Right ventricle myocardium inferior (tissue), 1 donor: Measurements from ENCODE around the gene RUNX1. TPM values are rescaled to one million over a fixed set of nuclear protein-coding genes. Genes with fewer than 3 reads are reported as not detected.
A peak's percentile ranks its signal among the peaks of the same experiment; 100 is the strongest.

Source experiments
- ATAC-seq: fragments of 200-7000 bp; cut with Tn5 transposase; one replicate; pipeline ENCODE4 v1.9.1; 2020; ENCODE audit warnings: mild to moderate bottlenecking, moderate library complexity
- DNase-seq: peaks from one replicate; pipeline ENCODE4 v3.0.0; 2021; ENCODE audit errors: missing footprints
- intact Hi-C: fragments of 100-400 bp; cut with DNase I; formaldehyde crosslinking; loops from one replicate; pipeline ENCODE4 v1.11.0; 2022
- total RNA-seq: library from RNA; stranded (reverse); fragmentation: NEBNext Ultra II Directional; extraction: Animal tissue kit (Norgen Biotek cat#: 25700); gene quantifications from one replicate; pipeline ENCODE4 v1.2.1, GENCODE V29; 2021
- donor health status: DM: no; HTN: yes; CAD: no; lungs with severe emphysema.

RUNX1 gene
- total RNA-seq, 1 donor from 2014 or later, result 1.8 TPM

GRCh38 chr21:34783815-34784214 lies 265.3 kb downstream of the RUNX1 start:
- ATAC-seq, result no peak
- DNase-seq, result no peak
- intact Hi-C loops, result no loop called here

- intact Hi-C loops, result no loop called here
- DNase-seq, result no peak
- no peak for ATAC-seq
Measured at GRCh38 chr21:34782506-34783360, 266.4 kb downstream of the RUNX1 start.

- no peak for DNase-seq
- no peak for ATAC-seq
- intact Hi-C loops, result no loop called here
Measured at GRCh38 chr21:34781526-34781925, 267.6 kb downstream of the RUNX1 start.

GRCh38 chr21:34779860-34780259 lies 269.2 kb downstream of the RUNX1 start:
- DNase-seq, result no peak
- intact Hi-C loops, result no loop called here
- ATAC-seq, result no peak

- intact Hi-C loops, result no loop called here
- ATAC-seq, result no peak
- DNase-seq, result no peak
Measured at GRCh38 chr21:34775793-34776192, 273.3 kb downstream of the RUNX1 start.

GRCh38 chr21:34774750-34775149 lies 274.4 kb downstream of the RUNX1 start:
- no peak for DNase-seq
- no peak for ATAC-seq
- intact Hi-C loops, result no loop called here

GRCh38 chr21:34771512-34772028 lies 277.5 kb downstream of the RUNX1 start:
- no peak for DNase-seq
- no peak for ATAC-seq
- intact Hi-C loops, result no loop called here

- DNase-seq (no peak), ATAC-seq (no peak)
- intact Hi-C loops, result no loop called here
Measured at GRCh38 chr21:34770576-34770975, 278.5 kb downstream of the RUNX1 start.

GRCh38 chr21:34768326-34768725 lies 280.8 kb downstream of the RUNX1 start:
- intact Hi-C loops, result no loop called here
- ATAC-seq (no peak), DNase-seq (no peak)

GRCh38 chr21:34766862-34767261 lies 282.2 kb downstream of the RUNX1 start:
- ATAC-seq, result no peak

GRCh38 chr21:34765619-34766018 lies 283.5 kb downstream of the RUNX1 start:
- intact Hi-C loops, result no loop called here
- no peak for DNase-seq
- no peak for ATAC-seq

More at GRCh38 chr21:34766862-34767261, 282.2 kb downstream of the RUNX1 start:
- no peak for DNase-seq
- intact Hi-C loops, result no loop called here

- intact Hi-C loops, result no loop called here
- DNase-seq, result no peak
Measured at GRCh38 chr21:34764715-34765284, 284.3 kb downstream of the RUNX1 start.

GRCh38 chr21:34762786-34763185 lies 286.3 kb downstream of the RUNX1 start:
- DNase-seq (no peak), ATAC-seq (no peak)
- intact Hi-C loops, result no loop called here

More at GRCh38 chr21:34764715-34765284, 284.3 kb downstream of the RUNX1 start:
- ATAC-seq, result no peak

- DNase-seq (no peak), ATAC-seq (no peak)
- intact Hi-C loops, result no loop called here
Measured at GRCh38 chr21:34761758-34762330, 287.3 kb downstream of the RUNX1 start.

- intact Hi-C loops, result no loop called here
- ATAC-seq (no peak), DNase-seq (no peak)
Measured at GRCh38 chr21:34754690-34755647, 294.1 kb downstream of the RUNX1 start.

GRCh38 chr21:34748862-34749261 lies 300.2 kb downstream of the RUNX1 start:
- no peak for ATAC-seq
- intact Hi-C loops, result loop anchor here (5.0 kb wide), 2 partner anchors 653 to 1093 kb away; no protein-coding TSS in a partner anchor

GRCh38 chr21:34745557-34746255 lies 303.4 kb downstream of the RUNX1 start:
- DNase-seq (peak; percentile 88), ATAC-seq (peak; percentile 93)
- intact Hi-C loops, result loop anchor here (1.0 to 5.0 kb wide), 4 partner anchors 657 to 1283 kb away; no protein-coding TSS in a partner anchor

More at GRCh38 chr21:34748862-34749261, 300.2 kb downstream of the RUNX1 start:
- DNase-seq, result no peak

GRCh38 chr21:34744801-34745200 lies 304.3 kb downstream of the RUNX1 start:
- intact Hi-C loops, result loop anchor here (1.0 to 5.0 kb wide), 4 partner anchors 658 to 1284 kb away; no protein-coding TSS in a partner anchor
- DNase-seq (no peak), ATAC-seq (no peak)
